Measurements from ENCODE around the gene AKAP4.

Gene AKAP4

GRCh38 chrX:50200907-50201306 is at the start of gene AKAP4:
Gene AKAP4, minus strand, starts transcription at chrX:50201007. Its CDS starts 118 bp downstream, at chrX:50200889.
- TF ChIP-seq POLR2A (IDR thresholded peaks at IDR 0.05; ENCODE audit: extremely low read depth, insufficient read length) (no peak), MYC (IDR thresholded peaks at IDR 0.05; ENCODE audit: low read depth, low read length) (no peak), MAX (IDR thresholded peaks at IDR 0.05; ENCODE audit: low read depth, low read length) (no peak)
- TF ChIP-seq, protein P1, sequence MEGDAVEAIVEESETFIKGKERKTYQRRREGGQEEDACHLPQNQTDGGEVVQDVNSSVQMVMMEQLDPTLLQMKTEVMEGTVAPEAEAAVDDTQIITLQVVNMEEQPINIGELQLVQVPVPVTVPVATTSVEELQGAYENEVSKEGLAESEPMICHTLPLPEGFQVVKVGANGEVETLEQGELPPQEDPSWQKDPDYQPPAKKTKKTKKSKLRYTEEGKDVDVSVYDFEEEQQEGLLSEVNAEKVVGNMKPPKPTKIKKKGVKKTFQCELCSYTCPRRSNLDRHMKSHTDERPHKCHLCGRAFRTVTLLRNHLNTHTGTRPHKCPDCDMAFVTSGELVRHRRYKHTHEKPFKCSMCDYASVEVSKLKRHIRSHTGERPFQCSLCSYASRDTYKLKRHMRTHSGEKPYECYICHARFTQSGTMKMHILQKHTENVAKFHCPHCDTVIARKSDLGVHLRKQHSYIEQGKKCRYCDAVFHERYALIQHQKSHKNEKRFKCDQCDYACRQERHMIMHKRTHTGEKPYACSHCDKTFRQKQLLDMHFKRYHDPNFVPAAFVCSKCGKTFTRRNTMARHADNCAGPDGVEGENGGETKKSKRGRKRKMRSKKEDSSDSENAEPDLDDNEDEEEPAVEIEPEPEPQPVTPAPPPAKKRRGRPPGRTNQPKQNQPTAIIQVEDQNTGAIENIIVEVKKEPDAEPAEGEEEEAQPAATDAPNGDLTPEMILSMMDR (IDR thresholded peaks at IDR 0.05; ENCODE audit: low read depth, low read length): no peak
- no peak within 1 kb of the TSS for H3K4me3 ChIP-seq (ENCODE audit: low read depth, low read length)
- no peak for DNase-seq (ENCODE audit: low read depth)

- DNase-seq (ENCODE audit: low read depth): peak; percentile 27
- no peak overlapping the region for H3K4me3 ChIP-seq (ENCODE audit: low read depth, low read length)
- no peak for TF ChIP-seq MYC (IDR thresholded peaks at IDR 0.05; ENCODE audit: low read depth, low read length)
- no peak for TF ChIP-seq MAX (IDR thresholded peaks at IDR 0.05; ENCODE audit: low read depth, low read length)
- TF ChIP-seq, protein P1 (IDR thresholded peaks at IDR 0.05; ENCODE audit: low read depth, low read length): peak; percentile 23
- no peak for TF ChIP-seq POLR2A (IDR thresholded peaks at IDR 0.05; ENCODE audit: extremely low read depth, insufficient read length)
Observed at GRCh38 chrX:50211510-50211909, 10.7 kb upstream of the AKAP4 start.

DNA sequence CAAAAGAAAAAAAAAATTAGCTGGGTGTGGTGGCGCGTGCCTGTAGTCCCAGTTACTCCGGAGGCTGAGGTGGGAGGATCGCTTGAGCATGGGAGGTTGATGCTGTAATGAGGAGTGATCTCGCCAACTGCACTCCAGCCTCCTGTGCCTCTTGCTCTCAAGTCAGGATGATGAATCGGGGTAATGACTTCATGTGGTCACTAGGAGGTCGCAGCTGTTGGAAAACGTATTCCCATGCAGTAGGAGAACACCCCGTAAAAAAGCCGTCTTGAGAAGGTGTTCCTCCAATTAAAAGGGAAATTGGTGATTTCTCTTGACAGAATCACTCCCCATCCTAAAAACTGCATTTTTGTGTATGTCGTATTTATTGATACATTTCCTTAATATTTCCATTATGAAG is 5.9 kb upstream of the AKAP4 start:
- TF ChIP-seq POLR2A (IDR thresholded peaks at IDR 0.05; ENCODE audit: extremely low read depth, insufficient read length): no peak
- no peak for TF ChIP-seq MYC (IDR thresholded peaks at IDR 0.05; ENCODE audit: low read depth, low read length)
- TF ChIP-seq MAX (IDR thresholded peaks at IDR 0.05; ENCODE audit: low read depth, low read length): no peak
- TF ChIP-seq, protein P1 (IDR thresholded peaks at IDR 0.05; ENCODE audit: low read depth, low read length): no peak
- no peak overlapping the region for H3K4me3 ChIP-seq (ENCODE audit: low read depth, low read length)
- no peak for DNase-seq (ENCODE audit: low read depth)

DNA sequence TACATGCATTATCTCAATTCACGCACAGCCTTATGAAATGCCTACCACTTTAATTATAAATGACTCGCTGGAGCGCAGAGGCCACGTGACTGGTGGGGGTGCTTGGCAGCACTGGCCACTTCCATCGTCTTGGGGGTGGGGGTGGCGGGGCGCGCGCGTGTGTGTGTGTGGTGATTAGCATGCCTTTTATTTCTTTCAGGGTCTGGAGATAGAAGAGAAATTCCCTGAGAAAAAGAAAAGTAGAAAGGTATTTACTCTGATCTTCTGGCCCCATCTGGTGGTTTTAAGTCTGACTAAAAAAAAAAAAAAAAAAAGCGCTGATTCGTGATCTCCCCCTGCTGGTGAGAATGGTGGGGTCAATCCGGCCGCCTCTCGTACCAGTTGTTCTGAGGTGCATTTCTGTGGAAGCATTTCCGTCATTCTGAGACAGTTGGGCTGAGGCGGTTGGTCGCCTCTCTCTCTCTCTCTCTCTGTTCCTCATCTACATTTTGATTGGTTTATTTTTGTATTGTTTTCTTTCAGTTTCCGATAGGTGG is 3.6 kb upstream of the AKAP4 start, which contains the start of gene CCNB3:
TSS of gene CCNB3 (plus strand) at position 402 of the 536 bp plus-strand sequence. CDS start 80,399 bp downstream, outside the sequence.
- DNase-seq (ENCODE audit: low read depth): peak; percentile 71
- H3K4me3 ChIP-seq (ENCODE audit: low read depth, low read length): no peak within 1 kb of the TSS
- TF ChIP-seq MAX (IDR thresholded peaks at IDR 0.05; ENCODE audit: low read depth, low read length) (peak; percentile 88), POLR2A (IDR thresholded peaks at IDR 0.05; ENCODE audit: extremely low read depth, insufficient read length) (no peak), MYC (IDR thresholded peaks at IDR 0.05; ENCODE audit: low read depth, low read length) (no peak)
- TF ChIP-seq, protein P1 (IDR thresholded peaks at IDR 0.05; ENCODE audit: low read depth, low read length): peak; percentile 39

GRCh38 chrX:50202539-50202938 is 1.7 kb upstream of the AKAP4 start:
- DNase-seq (ENCODE audit: low read depth): no peak
- no peak overlapping the region for H3K4me3 ChIP-seq (ENCODE audit: low read depth, low read length)
- TF ChIP-seq, protein P1 (IDR thresholded peaks at IDR 0.05; ENCODE audit: low read depth, low read length): no peak
- TF ChIP-seq MYC (IDR thresholded peaks at IDR 0.05; ENCODE audit: low read depth, low read length): no peak
- TF ChIP-seq MAX (IDR thresholded peaks at IDR 0.05; ENCODE audit: low read depth, low read length): no peak
- no peak for TF ChIP-seq POLR2A (IDR thresholded peaks at IDR 0.05; ENCODE audit: extremely low read depth, insufficient read length)
